SKM-1 (cell line): Measurements from ENCODE around the gene TSG101.
A peak's percentile ranks its signal among the peaks of the same experiment; 100 is the strongest.

Experiments
- DNase-seq: peaks from one replicate; lab custom pipeline; 2025; ENCODE audit not compliant: unreplicated experiment; lab: John Stamatoyannopoulos, UW

TSG101 gene, protein sequence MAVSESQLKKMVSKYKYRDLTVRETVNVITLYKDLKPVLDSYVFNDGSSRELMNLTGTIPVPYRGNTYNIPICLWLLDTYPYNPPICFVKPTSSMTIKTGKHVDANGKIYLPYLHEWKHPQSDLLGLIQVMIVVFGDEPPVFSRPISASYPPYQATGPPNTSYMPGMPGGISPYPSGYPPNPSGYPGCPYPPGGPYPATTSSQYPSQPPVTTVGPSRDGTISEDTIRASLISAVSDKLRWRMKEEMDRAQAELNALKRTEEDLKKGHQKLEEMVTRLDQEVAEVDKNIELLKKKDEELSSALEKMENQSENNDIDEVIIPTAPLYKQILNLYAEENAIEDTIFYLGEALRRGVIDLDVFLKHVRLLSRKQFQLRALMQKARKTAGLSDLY

DNA sequence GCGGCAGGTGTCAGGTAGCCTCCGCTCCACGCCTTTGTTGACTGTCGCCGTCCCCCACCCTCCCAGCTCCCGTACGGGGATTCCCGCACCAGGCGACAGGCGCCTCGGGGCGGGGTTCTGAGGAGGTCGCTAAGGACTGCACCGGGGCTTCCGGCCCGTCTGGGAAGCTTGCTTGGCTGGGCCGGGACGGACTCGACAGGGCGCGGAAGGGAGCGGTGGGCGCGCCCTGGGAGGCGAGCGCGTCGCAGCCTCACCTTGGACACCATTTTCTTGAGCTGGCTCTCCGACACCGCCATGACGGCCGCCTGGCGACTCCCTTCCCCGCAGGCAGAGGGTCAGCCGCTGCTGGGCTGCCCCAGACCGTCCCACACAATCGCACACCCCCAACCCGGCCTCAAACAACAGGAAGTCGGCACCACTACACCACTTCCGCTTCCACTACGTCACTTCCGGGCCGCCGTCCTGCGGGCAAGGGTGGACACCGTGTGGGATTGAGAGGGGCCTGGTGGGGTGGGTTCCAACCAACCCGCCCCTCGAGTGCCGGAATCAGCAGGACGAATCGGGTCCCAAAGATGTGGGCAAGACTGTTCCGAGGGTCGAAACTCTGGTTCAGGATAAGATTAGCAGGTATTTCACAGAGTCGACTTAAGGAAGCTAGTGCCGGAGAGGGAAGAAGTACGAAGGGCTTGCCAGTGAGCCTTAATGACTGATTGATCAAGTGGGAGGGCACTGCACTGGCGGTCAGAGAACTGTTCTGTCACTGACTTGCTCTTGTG lies at the start of gene TSG101:
TSG101 (minus strand) TSS at position 422 of the 776 bp plus-strand sequence; CDS start at position 296, 126 bp downstream.
- peak; percentile 83 for DNase-seq

DNA sequence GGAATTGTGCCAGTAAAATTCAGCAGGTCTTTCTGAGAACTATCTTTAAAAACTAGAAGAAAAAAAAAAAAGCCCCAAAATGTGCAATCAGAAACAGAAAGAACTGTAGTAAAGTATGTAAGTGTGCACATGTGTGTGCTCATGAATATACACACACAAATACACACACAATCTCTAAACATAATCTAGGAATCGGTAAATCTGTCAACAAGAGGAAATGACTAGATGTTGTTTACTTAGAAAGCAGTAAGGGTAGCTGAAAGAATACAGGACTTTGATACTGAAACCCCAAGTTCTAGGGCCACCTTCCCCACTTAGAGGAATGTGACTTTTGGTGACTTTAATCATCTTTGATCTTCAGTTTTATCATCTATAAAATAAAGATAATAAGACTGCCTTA lies 48.6 kb upstream of the TSG101 start:
- no peak for DNase-seq

DNA sequence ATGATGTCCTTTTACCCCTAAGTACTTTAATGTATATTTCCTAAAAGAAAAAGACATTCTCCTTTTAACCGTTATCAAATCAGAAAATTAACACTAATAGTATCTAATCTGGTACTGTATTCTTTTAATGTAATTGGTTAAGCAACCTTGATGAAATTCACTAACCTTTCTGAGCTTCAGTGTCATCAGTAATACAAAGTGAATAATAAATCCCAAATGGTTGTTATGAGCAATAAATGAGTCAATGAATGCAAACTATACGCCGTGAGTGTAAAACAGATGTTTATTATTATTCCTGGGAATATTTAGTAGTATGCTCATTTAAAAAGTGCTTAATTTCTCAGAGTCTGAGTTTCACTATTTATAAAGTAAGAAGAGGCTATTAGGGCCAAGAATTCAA lies 40.3 kb upstream of the TSG101 start:
- DNase-seq = no peak

DNA sequence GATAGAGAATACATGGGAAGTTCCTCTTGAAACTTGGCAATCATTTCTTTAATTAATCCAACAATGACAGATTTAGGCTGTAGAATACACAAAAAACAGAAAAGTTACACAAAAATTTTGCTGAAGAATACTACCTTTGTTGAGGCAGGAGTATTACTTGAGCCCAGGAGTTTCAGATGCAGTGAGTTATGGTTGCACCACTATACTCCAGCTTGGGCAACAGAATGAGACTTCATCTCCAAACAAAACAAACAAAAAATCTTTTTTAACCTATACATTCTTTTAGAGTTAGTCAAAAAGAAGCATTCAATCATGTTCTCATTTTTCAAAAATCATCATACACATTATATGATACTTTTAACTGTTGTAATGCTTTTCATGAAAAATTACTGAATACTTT lies 39.7 kb upstream of the TSG101 start:
- no peak for DNase-seq

DNA sequence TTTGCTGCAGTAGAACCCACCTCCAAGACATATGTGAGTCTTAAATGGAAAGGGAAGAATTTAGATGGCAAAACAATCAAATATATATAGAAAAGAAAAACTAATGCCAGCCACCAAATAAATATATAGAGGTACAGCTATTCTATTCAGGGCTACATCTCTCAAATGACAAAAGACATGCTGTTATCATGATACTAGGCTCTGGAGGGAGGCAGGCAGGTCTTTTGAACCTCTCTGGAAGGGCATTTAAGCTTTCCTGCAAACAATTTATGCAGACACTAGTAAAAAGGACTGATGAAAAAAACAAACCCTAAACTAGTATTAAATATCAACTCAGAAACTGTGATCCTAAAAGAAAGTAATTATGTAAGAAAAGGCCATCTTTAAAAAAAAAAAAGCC lies 37.4 kb upstream of the TSG101 start:
- no peak for DNase-seq

DNA sequence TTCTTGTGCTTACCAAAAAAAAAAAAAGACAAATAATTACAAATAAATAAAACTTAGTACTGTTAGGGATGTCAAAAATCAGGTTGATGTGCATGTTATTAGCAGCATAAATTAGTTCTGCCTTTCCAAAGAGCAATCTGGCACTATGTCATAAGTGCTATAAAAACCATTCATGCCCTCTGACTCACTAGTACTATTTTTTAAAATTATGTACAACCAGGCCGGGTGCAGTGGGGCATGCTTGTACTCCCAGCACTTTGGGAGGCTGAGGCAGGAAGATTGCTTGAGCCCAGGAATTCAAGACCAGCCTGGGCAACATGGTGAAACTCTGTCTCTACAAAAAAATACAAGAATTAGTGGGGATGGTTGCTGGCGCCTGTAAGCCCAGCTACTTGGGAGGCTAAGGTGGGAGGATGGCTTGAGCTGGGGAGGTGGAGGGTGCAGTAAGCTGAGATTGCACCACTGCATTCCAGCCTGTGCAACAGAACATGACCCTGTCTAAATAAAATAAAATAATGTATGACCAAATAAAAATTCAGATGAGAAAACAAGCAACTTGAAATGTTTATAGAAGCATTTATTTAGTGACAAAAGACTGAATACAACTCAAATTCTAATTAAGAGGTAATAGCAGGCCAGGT lies 36.5 kb upstream of the TSG101 start:
- no peak for DNase-seq

DNA sequence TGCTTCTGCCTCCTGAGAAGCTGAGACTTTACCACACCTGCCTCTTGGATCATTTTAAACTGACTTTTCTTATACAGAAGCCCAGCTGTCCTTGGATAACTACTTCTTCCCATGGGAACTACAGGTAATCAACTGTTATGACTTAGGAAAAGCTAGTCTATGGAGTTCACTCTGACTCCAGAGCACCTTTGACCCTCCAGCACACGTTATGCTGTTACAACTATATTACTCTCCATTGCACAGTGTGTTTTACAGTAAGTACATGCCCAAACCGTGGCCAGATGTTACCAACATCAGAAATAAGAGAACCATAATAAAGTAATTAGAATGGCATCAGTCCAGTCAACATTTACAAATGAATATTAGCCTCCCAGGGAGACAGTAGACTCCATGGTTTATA lies 21.3 kb upstream of the TSG101 start:
- DNase-seq = no peak

DNA sequence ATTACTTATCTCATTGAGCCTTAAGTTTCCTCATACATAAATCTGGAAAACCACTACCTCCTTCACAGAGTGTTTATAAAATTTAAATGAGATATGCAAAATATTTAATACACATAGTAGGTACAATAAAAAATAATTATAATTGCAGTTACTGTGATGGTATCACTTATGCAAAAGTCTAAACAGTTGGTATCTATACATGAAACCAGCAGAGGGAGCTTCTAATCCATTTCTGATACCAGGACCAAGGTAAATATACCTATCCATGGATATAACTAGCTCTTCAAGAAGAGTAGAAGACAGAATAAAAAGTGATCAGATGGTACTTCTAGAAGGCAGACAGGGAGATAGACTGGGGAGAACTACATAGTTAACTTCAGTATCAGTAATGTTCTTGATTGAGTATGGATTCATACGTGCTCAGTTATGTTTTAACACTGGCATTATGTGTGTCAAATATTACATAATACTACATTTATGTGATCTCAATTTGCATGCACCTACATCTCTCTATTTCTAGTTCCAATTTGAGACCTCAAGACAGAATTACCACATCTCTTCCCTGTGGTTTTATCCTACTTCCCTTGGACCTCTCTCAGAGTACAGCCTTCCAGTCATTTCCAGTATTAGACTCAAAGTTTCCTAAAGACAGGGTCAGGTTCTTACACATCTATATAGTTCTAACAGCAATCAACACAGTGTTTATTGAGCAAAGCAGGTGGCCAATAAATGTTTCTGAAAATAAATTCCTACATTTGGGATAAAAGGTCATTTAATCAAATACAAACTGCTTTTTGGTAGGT lies 13.7 kb upstream of the TSG101 start:
- peak; percentile 7 for DNase-seq

DNA sequence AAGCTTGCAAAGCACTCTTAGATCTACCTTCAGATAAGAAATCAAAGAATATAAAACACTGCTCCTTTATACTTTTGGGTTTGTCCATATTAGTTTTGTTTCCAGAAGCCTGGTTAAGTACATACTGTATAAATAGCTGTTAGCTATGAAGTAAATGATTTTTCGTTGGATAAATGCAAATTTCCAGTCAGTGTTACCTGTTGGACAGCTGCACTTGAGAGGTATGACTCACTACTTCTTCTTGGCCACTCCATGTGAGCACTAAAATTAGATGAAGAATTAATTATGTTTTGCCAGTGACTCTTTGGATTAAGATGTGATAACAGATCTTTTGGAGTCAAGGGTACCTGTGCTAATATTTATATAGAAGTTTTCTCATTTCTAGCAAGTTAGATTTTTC lies 9.5 kb upstream of the TSG101 start:
- DNase-seq = no peak

DNA sequence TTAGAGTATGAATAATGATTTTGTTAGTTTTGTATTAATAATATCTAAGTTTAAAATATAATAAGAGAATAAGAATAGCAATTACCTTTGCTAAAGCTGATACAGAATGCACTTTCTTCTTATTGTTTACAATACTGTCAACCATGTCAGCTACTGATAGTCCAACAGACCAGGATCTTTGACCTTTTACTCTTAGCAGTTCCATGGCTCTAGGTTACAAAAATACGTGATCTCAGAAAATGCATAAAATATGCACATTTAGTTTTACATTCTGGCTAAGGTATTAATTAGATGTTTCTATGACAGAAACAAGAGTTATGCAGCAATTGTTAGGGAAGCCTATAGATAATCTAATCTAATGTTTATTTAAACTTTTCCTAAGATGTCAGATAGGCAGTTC lies 7.5 kb upstream of the TSG101 start:
- no peak for DNase-seq

DNA sequence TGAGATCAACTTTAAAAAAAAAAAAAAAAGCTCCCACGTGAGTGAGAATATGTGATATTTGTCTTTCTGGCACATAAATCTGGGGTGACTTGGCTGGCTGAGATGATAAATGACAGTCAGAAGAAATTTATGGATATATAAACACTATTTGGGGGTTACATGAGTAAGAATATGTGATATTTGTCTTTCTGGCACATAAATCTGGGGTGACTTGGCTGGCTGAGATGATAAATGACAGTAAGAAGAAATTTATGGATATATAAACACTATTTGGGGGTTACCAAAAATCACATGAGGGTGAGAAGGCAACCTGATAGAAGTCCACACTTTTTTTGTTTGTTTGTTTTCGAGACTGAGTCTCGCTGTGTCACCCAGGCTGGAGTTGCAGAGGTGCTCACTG lies 6.6 kb upstream of the TSG101 start:
- DNase-seq = no peak

DNA sequence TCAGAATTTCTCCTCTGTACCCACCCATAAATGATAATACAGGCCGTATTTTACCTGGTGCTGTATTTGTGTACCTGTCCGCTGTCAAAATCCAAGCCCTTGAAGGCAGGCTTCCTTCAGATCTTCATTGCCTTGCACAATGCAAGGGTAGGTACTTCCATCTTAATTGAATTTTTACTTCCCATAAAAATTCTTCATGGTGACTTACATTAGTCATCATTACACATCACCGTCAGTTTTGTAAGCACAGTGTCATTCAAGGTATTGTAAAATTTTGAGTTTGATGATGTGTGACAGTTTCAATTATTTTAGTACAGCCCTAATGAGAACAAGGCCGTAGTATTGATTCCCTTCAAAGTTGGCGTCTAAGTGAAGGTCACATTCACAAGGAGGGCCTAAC lies 770 bp upstream of the TSG101 start:
- no peak for DNase-seq

DNA sequence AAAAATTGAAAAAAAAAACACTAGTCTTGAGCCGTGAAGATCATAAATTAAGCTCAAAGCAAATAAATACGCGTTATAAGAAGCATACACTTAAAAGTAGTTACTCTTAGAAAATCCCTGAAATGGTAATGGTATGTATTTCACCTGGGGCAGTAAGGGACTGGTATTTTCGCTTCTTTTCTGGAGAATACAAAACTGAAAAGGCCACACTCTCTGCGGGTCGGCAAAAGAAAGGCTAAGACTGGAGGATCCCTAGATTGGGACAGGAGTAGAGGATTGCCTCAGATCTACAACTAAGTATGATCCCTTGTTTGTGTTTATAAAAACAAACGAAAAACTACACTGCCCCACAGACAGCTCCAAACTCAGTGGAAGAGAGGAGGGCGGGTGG lies 617 bp downstream of the TSG101 start:
- no peak for DNase-seq

DNA sequence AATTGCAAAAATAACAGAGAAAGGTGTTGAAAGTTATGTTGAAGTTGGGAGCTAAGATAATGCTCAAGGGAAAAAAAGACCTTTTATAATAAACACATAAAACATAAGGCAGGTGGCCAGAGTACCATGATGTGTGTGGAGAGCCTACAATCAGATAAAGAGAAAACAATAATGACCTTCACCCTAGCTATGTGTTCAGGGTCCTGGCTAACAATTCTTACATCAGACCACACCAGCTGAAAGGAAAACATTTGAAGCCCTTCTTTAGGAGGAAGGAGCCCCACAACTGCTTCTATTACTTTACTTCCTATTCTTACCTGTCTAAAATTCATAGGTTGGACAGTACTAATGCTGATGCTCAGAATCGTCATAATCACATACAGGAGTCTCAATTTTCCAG lies 2.5 kb downstream of the TSG101 start:
- DNase-seq = no peak

DNA sequence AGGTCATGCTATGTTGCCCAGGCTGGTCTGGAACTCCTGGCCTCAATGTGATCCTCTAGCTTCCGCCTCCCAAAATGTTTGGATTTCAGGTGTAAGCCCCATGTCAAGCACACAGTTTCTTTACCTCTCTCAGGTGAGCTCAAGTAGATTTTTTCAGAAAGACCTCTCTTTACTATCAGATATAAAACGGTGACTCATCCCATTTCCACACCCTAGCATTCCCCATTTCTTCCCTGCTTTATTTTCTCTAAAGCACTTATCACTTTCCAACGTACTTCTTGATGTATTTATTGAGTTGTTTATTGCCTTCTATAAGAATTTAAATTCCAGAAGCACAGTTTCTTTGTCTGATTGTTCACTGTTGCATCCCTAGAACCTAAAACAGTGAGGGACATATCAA lies 3.7 kb downstream of the TSG101 start:
- DNase-seq = no peak

DNA sequence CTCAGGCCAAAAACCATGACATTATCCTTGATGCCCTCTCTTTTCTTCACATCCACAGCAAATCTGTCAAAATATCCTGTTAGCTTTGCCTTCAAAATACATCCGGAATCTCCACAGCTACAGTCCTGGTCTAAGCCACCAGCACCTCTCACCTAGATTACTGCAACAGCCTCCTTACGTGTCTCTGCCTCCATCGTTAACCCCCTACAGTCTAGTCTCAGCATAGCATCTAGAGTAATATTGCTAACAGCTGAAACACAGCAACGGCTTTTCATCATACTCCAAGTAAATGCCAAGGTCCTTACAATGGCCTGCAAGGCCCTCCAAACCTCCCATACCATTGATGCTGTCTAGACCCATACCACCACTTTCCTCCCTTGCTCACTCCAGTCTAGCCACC lies 4.4 kb downstream of the TSG101 start:
- DNase-seq = no peak

DNA sequence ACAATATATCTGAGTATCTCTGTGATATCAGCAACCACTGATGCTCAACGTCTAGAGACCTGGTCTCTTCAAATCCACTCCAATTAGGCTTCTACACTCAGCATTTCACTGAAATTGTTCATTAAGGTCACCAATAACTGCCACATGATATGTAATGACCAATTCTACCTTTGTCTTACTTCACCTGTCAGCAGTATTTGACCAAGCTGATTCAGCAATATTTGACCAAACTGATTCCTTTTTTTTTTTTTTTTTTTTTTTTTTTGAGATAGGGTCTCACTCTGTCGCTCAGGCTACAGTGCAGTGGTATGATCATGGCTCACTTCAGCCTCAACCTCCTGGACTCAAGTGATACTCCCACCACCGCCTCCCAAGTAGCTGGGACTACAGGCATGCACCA lies 5.6 kb downstream of the TSG101 start:
- no peak for DNase-seq

DNA sequence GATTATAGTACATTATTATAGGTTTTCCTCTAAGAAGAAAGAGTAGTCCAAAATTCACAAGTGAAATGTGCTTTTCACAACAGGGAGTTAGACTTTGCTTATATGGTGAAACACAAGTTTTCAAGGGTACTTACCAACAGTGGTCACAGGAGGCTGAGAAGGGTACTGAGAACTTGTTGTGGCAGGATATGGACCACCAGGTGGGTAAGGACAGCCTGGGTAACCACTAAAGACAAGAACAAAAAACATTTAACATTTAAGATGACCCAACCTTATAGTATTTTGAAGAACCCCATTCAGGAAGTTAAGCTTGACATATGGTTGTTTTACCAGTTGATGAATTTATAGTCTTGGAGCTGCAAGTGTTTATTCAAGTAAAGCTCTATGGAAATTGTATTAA lies 24.4 kb downstream of the TSG101 start:
- no peak for DNase-seq

DNA sequence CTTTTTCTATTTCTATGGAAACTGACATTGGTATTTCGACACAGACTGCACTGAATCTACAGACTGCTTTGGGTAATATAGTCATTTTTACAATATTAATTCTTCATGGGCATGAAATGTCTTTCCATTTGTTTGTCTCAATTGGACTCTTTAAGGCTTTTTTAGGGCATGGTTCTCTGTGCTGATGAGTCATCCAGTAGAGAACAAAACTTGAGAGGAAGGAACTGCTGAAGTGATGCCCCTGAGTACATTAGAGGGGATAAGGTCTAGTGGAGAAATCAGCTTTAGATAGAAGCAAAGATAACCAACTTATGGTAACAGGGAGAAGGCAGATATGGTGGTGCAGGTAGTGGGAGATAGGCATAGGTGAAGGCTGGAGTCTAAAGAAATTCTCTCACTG lies 25.1 kb downstream of the TSG101 start:
- DNase-seq = no peak

DNA sequence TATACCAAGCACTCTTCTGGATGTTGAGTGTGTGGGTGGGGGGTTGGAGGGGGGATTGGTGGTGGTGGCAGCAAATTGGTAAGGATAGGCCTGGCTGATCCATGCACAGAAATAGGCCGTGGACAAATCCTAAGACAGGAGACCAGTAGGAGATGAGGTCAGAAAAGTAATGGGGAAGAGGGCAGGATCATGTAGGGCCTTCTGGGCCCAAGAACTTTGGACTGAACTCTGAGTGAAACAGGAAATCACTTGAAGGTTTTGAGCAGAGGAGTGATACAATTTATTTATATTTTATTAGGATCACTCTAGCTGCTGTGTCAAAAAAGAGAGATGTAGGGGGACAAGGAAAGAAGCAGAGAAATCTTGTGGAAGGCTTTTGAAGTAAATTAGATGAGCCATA lies 28.7 kb downstream of the TSG101 start:
- no peak for DNase-seq

DNA sequence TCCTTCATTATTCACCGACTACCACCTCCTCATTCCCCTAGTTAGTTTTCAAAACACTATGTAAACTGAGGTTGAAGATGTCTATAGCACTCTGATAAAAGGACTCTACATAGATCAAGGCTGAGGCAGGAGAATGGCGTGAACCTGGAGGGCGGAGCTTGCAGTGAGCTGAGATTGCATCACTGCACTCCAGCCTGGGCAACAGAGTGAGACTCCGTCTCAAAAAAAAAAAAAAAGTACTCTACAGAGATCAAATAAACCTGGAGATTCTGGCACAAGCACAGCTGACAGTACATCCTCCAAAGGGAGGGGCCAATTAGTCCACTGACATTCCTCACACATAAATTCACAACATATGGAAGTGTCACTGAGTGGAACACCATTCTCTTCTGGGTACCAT lies 31.0 kb downstream of the TSG101 start:
- DNase-seq = no peak
